Right renal cortex interstitium (tissue), 3 donors: ENCODE results near the gene CCDC74A. TPM values are rescaled to one million over a fixed set of nuclear protein-coding genes. Genes with fewer than 3 reads are reported as not detected.
A peak's percentile ranks its signal among the peaks of the same experiment; 100 is the strongest.
"Not testable (repeated sequence)": the region's sequence is repeated elsewhere in the genome, so short reads cannot be mapped to it uniquely, and the experiment has no call there.

ENCODE experiments used
- DNase-seq, 3 donors: peaks; one replicate each; pipeline ENCODE4 v3.0.0-alpha.2; 2013; ENCODE audit warnings: low read depth in 3 of 3, low spot score in 2 of 3
- polyA plus RNA-seq, 3 donors: library from polyadenylated mRNA; unstranded; fragments of 120-200 nt; gene quantifications; one replicate each; pipeline ENCODE4 v1.2.1, GENCODE V29; 2013; ENCODE audit not compliant: insufficient read length in 3 of 3

CCDC74A gene
- 10 to 100 TPM; 11.7 to 14.5 (median 12.1) TPM for polyA plus RNA-seq

DNA sequence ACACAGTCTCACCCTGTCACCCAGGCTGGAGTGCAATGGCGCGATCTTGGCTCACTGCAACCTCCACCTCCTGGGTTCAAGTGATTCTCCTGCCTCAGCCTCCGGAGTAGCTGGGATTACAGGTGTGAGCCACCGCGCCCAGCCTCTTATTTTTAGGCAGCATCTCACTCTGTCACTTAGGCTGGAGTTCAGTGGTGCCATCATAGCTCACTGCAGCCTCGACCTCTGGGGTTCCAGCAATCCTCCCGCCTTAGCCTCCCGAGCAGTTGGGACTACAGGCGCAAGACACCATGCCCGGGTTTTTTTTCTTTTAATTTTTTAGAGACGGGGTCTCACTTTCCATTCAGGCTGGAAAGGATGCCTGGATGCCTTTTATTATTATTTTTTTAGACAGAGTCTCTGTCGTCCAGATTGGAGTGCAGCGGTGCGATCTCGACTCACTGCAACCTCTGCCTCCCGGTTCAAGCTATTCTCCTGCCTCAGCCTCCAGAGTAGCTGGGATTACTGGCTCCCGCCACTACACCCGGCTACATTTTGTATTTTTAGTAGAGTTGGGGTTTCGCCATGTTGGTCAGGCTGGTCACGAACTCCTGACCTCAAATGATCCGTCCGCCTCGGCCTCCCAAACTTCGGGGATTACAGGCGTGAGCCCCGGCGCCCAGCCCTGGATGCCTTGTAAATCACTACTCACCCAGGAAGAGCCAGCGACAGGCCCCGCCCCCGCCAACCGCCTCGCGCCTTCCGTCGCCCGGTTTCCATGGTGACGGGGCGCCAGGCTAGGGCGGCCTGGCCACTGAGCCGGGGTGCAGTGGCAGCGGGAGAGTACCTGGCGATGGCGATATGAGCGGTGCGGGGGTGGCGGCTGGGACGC is at the start of gene CCDC74A:
CCDC74A (plus strand) TSS at position 758 of the 871 bp plus-strand sequence; CDS start at position 841, 83 bp downstream.
- peak in 1 of 3 donors; percentile 33 for DNase-seq

DNA sequence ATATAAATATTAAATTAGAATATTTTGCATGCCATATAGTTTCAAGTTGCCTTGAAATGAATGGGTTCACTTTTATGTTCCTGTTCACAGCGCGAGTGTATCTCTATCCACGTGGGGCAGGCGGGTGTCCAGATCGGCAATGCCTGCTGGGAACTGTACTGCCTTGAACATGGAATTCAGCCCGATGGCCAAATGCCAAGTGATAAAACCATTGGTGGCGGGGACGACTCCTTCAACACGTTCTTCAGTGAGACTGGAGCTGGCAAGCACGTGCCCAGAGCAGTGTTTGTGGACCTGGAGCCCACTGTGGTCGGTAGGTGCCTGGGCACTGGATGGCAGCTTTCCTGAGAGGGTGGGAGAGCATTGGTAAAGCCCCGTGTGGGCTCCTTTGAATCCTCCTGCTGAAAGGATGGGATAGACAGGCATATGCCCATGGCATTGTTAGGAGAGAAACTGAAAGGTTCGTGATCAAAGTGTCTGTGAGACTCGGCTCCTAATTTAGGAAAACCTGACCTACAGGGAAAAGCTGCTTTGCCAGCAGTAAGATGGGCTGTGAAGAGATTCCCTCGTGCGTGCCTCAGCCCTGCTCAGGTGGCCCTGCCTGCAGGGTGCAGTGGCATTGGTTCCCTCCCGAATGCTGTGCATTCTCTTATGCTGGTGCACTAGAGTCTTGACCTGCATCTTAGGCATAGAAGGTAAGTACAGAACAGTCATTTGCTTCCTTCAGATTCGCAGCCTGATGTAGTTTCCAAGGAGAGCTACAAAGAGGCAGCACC is 49.4 kb upstream of the CCDC74A start:
- DNase-seq = not testable (repeated sequence)

- not testable (repeated sequence) for DNase-seq
These were observed 48.7 kb upstream of the CCDC74A start for GRCh38 chr2:131478850-131479461.

GRCh38 chr2:131480351-131480750 is 47.3 kb upstream of the CCDC74A start:
- DNase-seq = not testable (repeated sequence)

DNA sequence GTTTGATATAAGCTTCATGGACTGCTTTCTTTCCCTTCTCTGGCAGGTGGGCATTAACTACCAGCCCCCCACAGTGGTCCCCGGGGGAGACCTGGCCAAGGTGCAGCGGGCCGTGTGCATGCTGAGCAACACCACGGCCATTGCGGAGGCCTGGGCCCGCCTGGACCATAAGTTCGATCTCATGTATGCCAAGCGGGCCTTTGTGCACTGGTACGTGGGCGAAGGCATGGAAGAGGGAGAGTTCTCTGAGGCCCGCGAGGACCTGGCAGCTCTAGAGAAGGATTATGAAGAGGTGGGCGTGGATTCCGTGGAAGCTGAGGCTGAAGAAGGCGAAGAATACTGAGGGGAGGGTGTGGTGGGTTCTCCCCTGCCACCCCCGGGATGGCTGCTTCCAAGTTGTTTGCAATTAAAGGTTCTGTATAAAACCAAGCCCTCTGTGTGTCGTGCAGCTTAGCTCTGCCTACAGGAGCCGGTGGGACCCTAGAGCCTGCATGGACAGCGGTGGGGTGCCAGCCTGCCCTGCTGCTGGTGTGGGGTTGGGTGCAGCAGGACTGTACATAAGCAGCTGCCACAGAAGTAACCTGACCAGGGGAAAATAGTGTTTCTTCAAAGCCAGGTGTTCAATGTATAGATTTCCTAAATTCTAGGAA is 45.1 kb upstream of the CCDC74A start:
- not testable (repeated sequence) for DNase-seq

GRCh38 chr2:131483981-131484820 is 43.5 kb upstream of the CCDC74A start:
- DNase-seq = not testable (repeated sequence)

DNA sequence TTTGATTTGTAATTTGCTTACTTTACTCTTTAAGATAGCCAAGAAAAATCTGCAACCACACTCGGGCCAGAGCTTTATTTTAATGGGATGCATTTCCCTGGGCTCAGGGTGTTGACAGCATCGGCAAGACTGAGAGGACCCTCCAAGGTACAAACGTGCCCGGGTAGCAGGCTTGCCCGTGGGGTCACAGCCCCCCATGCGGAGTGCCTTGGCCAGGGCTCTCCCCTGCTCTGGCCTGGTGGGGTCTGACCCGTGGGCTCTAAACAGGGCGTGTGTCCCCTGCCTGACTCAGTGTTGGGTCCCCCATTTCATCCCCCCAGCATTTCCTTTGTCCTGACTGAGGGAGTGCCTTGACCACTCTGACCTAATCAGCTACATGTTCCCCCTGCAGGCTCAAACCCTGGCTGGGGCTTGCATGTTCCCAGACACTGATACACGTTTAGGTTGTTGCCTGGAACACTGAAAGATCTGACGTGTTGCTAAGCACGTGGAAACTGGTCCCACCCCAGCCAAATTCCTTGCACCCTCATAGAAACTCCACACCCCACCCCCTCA is 42.7 kb upstream of the CCDC74A start:
- DNase-seq = not testable (repeated sequence)

DNA sequence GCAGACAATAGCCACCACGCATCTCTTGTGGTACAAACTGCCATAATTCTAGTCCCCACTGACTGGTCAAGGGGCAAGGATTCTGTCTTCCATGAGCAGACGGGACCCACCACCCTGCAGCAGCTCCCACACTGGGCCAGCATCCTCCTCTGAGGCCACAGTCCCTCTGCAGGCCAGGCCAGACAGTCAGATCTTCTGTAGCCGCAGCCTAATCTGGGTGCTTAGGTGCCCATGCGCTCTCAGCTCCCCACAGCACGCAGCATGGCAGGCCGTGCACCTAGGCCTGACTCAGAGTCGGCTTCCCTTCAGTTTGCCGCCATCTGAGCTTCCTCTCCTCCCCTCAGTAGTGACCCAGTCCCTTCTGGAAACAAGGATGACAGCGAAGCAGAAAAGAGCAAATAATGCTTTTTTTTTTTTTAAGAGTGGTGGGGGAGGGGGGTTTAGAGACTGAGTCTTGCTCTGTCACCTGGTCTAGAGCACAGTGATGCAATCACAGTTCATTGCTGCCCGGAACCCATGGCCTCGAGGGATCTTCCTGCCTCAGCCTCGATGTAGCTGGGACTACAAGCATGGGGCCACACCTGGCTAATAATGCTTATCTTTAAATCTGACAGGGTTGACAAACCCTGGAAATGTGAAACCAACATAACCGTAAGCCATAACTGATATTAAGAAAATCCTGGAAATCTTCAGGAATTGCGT is 41.3 kb upstream of the CCDC74A start:
- DNase-seq = not testable (repeated sequence)

- no peak for DNase-seq
These were observed 39.1 kb upstream of the CCDC74A start for GRCh38 chr2:131488306-131489205.

DNA sequence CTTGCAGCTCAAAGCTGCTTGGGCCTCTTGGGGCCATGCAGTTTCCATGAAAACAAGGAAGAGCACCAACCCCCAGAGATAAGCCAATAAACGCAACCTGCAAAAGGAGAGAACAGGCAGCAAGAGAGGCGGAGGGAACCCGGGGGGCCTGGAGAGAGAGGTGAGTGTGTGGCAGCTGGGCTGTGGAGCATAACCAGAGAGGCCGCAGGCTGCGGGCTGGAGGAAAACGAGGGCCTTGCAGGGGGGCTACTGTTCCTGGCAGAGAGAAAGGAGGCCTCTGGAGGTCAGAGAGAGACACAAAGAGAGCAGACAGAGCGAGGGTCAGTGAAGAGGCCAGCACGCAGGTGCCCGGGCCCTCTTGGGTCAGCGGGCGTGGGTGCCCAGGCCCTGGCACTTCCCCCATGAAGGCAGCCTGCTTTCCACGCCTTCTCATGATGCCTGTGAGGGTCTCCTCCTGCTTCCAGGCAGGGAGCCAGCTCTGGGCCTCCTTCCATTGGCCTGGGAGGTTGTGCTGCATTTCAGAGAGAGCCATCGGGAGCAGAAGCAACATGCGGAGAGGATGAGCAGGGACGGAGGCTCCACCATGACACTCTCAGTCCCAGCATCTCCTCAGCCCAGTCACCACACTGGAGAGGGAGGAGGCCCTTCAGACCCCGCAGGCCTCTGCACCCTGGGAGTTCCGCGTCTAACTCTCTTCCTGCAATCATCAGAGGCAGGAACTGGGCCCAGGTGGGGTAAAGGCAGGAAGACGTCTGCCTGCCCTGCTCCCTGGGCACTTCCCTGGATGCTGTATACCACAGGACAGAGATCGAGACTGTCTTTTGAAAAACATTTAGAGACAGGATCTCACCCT is 36.8 kb upstream of the CCDC74A start:
- DNase-seq = not testable (repeated sequence)

DNA sequence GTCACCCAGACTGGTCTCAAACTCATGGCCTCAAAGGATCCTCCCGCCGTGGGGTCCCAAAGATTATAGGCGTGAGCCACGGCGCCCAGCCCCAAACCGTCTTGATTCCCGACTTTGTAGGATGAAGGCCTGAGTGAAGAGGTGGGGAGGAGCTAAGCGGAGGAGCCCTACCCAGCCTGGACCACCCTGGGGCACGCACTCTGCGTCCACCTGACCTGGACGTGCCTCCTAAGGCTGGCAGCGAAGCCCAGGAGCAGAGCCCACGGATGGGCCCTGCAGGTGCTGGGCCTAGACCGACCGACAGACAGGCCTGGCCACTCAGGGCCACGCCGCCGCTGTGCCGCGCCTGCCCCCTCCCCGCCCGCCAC is 36.2 kb upstream of the CCDC74A start:
- DNase-seq = not testable (repeated sequence)

- not testable (repeated sequence) for DNase-seq
These were observed 35.7 kb upstream of the CCDC74A start, which contains the start of gene MZT2A for GRCh38 chr2:131492015-131492417. Gene MZT2A (minus strand): TSS chr2:131492397. CDS start chr2:131492376, 21 bp downstream.

- DNase-seq = peak; percentile 80 to 88 (median 87)
These were observed 35.1 kb upstream of the CCDC74A start for GRCh38 chr2:131492418-131493198.

DNA sequence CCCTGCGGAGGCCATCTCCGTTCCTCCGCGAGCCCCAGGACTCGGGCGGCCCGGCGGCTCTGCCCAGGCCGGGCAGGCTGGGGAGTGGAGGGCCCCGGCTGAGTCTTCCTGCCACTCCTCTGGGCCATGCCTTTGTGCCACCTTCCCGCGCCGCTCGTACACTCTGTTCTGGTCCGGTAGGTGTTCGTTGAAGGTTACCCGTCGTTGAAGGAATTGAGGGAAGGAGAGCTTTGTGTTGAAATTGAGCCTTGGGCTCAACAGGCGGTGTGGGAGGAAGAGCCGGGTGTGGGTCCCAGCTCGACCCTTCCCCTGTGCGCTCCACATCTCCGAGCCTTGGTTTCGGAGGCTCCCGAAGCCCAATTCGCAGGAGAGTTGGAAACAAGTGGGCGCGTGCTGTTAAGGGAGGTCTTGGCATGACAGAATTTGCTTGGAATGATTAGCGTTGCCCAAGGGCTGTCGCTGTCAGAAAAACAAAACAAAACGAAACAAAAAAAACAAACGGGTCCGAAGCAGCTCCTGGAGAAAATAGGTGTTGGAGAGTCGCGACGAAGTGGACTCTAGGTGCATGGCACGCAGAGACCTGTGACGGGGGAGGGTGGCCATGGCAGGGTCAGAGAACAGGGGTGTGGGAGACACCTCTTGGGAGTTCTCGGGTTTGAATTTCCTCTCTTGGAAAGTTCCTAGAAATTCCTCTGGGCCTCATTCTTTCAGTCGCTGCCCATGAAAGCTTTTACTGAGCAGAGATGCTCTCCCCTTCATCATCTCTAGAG is 34.3 kb upstream of the CCDC74A start:
- DNase-seq = no peak

GRCh38 chr2:131495506-131495905 is 32.2 kb upstream of the CCDC74A start:
- not testable (repeated sequence) for DNase-seq
